CD14-positive monocyte (primary cell): Measurements from ENCODE around the gene SLC35F3. TPM values are rescaled to one million over a fixed set of nuclear protein-coding genes. Genes with fewer than 3 reads are reported as not detected.

ENCODE experiments used
- DNase-seq, 3 donors: peaks; one replicate each; pipeline ENCODE4 v3.0.0-alpha.2; 2011 to 2022
- H2AFZ ChIP-seq: 2 replicates; pipeline ENCODE4 v1.6.0; 2012; ENCODE audit warnings: mild to moderate bottlenecking, low read depth, low read length, inconsistent platforms; ENCODE audit not compliant: insufficient read depth, poor library complexity, severe bottlenecking
- H3K27ac ChIP-seq, 2 donors: 1 replicate in 1 of 2; 2 replicates in 1 of 2; pipeline ENCODE4 v1.5.1; 2012 to 2013; ENCODE audit warnings: low read length in 2 of 2, control low read depth in 1 of 2, inconsistent platforms in 1 of 2, low read depth in 1 of 2, mild to moderate bottlenecking in 1 of 2
- H3K27me3 ChIP-seq, 2 donors: one replicate each; pipeline versions ENCODE4 v1.6.0 to v1.6.1; 2011 to 2013; ENCODE audit warnings: low read length in 2 of 2; ENCODE audit not compliant: control insufficient read depth in 2 of 2, insufficient read depth in 2 of 2
- H3K36me3 ChIP-seq, 2 donors: replicated peaks in 1 of 2; 1 replicate in 1 of 2; 2 replicates in 1 of 2; pipeline versions ENCODE4 v1.5.1 to v1.6.1; 2012 to 2013; ENCODE audit warnings: low read length in 2 of 2, control low read depth in 1 of 2, inconsistent platforms in 1 of 2, mild to moderate bottlenecking in 1 of 2; ENCODE audit not compliant: insufficient read depth in 2 of 2, control insufficient read depth in 1 of 2
- H3K4me1 ChIP-seq, 2 donors: 1 replicate in 1 of 2; 2 replicates in 1 of 2; pipeline versions ENCODE4 v1.5.1 to v1.6.1; 2012 to 2013; ENCODE audit warnings: low read length in 2 of 2, control low read depth in 1 of 2, inconsistent platforms in 1 of 2, mild to moderate bottlenecking in 1 of 2, moderate library complexity in 1 of 2; ENCODE audit not compliant: insufficient read depth in 2 of 2, control insufficient read depth in 1 of 2
- H3K4me2 ChIP-seq: replicated peaks from 2 replicates; pipeline ENCODE3; 2012; ENCODE audit warnings: low read length, moderate library complexity, mild to moderate bottlenecking; ENCODE audit not compliant: poor library complexity, severe bottlenecking; ENCODE audit errors: extremely low read depth
- H3K4me3 ChIP-seq, 3 experiments: fragments of 200-600 bp in 1 of 3; sonication (generic) in 1 of 3; replicated peaks in 1 of 3; 1 replicate in 2 of 3; 2 replicates in 1 of 3; pipeline ENCODE4 v1.5.1; 2011 to 2013; ENCODE audit warnings: low read length in 3 of 3, mild to moderate bottlenecking in 3 of 3, control low read depth in 2 of 3, low read depth in 2 of 3, inconsistent platforms in 1 of 3, moderate library complexity in 1 of 3
- H3K79me2 ChIP-seq: 2 replicates; pipeline ENCODE4 v1.6.0; 2012; ENCODE audit warnings: mild to moderate bottlenecking, control low read depth, inconsistent platforms, low read length, moderate library complexity; ENCODE audit not compliant: insufficient read depth
- H3K9ac ChIP-seq: 2 replicates; pipeline ENCODE4 v1.6.0; 2017; ENCODE audit warnings: low read length, mild to moderate bottlenecking; ENCODE audit not compliant: insufficient read depth, poor library complexity, severe bottlenecking
- H3K9me3 ChIP-seq, 2 donors: replicated peaks in 1 of 2; 1 replicate in 1 of 2; 2 replicates in 1 of 2; pipeline versions ENCODE4 v1.5.1 to v1.6.1; 2012 to 2013; ENCODE audit warnings: low read length in 2 of 2, control low read depth in 1 of 2; ENCODE audit not compliant: control insufficient read depth in 1 of 2, insufficient read depth in 1 of 2
- H4K20me1 ChIP-seq: 2 replicates; pipeline ENCODE4 v1.6.0; 2012; ENCODE audit warnings: mild to moderate bottlenecking, low read length, control low read depth, moderate library complexity; ENCODE audit not compliant: insufficient read depth
- H3K27ac Mint-ChIP-seq, 7 donors: one replicate each; pipeline ENCODE4 v1.8.0; 2020; ENCODE audit warnings: mild to moderate bottlenecking in 7 of 7, mixed read lengths in 7 of 7, moderate library complexity in 6 of 7, inconsistent platforms in 2 of 7
- H3K27me3 Mint-ChIP-seq, 3 donors: one replicate each; pipeline ENCODE4 v1.8.0; 2021 to 2022; ENCODE audit warnings: low read depth in 3 of 3, mild to moderate bottlenecking in 3 of 3, mixed read lengths in 3 of 3, moderate library complexity in 3 of 3, inconsistent platforms in 1 of 3
- H3K36me3 Mint-ChIP-seq, 2 donors: one replicate each; pipeline ENCODE4 v1.8.0; 2020; ENCODE audit warnings: mixed read lengths in 2 of 2, inconsistent platforms in 1 of 2, mild to moderate bottlenecking in 1 of 2
- H3K4me1 Mint-ChIP-seq: one replicate; pipeline ENCODE4 v1.8.0; 2020; ENCODE audit warnings: mild to moderate bottlenecking, mixed read lengths
- H3K4me3 Mint-ChIP-seq, 2 donors: one replicate each; pipeline ENCODE4 v1.8.0; 2020; ENCODE audit warnings: mild to moderate bottlenecking in 2 of 2, mixed read lengths in 2 of 2, moderate library complexity in 1 of 2
- H3K9me3 Mint-ChIP-seq, 7 donors: one replicate each; pipeline ENCODE4 v1.8.0; 2020 to 2022; ENCODE audit warnings: mixed read lengths in 7 of 7, mild to moderate bottlenecking in 6 of 7, moderate library complexity in 6 of 7, inconsistent platforms in 2 of 7
- WGBS: methylation state at CpG from one replicate; pipeline ENCODE4 v1.1.5; 2013; ENCODE audit warnings: missing lambda C conversion rate; ENCODE audit not compliant: insufficient coverage; 5-methylcytosine and 5-hydroxymethylcytosine counted together
- intact Hi-C, 2 donors: fragments of 100-400 bp; cut with micrococcal nuclease; formaldehyde crosslinking; loops; one replicate each; pipeline versions ENCODE4 v1.15.0 to v1.15.1; 2023
- polyA plus RNA-seq, 3 donors: library from polyadenylated mRNA; depleted of rRNA in 1 of 3; unstranded in 2 of 3; stranded (reverse) in 1 of 3; fragments of 300-500 nt in 2 of 3; fragments of >200 nt in 1 of 3; fragmentation: Illumina TruSeq in 2 of 3; gene quantifications; 1 replicate in 2 of 3; 2 replicates in 1 of 3; pipeline ENCODE4 v1.2.3, GENCODE V29; 2012 to 2021
- TF ChIP-seq, protein P1 (sequence below): fragments of 200-600 bp; IDR thresholded peaks from one replicate; pipeline ENCODE4 v1.8.0; 2022; ENCODE audit warnings: antibody characterized with exemption, mild to moderate bottlenecking

The SLC35F3 gene
- polyA plus RNA-seq, 3 donors = 0.17 to 0.78 TPM; not detected in 1

DNA sequence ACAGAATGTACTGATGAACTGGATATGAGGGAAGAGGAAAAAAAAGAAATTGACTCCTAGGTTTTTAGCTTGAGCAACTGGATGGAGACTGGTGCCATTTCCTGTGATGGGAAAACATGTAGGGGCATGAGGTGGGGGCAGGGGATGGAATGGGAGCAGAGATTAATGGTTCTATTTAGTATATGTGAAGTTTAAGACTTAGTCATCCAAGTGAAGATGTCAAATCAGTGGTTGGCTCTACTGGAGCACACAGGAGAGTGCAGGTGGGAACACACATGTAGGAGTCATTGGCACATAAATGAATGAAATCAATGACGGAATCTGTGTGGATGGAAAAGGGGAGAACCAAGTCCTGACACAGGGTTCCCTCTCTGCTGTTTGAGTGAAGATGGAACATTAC is 244.3 kb downstream of the SLC35F3 start:
- Mint-ChIP-seq H3K27ac (no peak overlapping the region), H3K4me3 (no peak overlapping the region), H3K9me3 (peaks cover 1 to 10% (median 2%) of the 10 kb centered on the region in 7 donors), H3K4me1 (no peaks in the 10 kb centered on the region), H3K27me3 (peaks cover 6 to 11% (median 10%) of the 10 kb centered on the region in 3 donors), H3K36me3 (no peaks in the 10 kb centered on the region)
- H3K79me2 ChIP-seq = no peaks in the 10 kb centered on the region
- H3K27ac ChIP-seq = no peak overlapping the region
- intact Hi-C loops = no loop called here
- H2AFZ ChIP-seq = no peak overlapping the region
- H3K36me3 ChIP-seq = no peaks in the 10 kb centered on the region
- H4K20me1 ChIP-seq = no peaks in the 10 kb centered on the region
- TF ChIP-seq, protein P1, sequence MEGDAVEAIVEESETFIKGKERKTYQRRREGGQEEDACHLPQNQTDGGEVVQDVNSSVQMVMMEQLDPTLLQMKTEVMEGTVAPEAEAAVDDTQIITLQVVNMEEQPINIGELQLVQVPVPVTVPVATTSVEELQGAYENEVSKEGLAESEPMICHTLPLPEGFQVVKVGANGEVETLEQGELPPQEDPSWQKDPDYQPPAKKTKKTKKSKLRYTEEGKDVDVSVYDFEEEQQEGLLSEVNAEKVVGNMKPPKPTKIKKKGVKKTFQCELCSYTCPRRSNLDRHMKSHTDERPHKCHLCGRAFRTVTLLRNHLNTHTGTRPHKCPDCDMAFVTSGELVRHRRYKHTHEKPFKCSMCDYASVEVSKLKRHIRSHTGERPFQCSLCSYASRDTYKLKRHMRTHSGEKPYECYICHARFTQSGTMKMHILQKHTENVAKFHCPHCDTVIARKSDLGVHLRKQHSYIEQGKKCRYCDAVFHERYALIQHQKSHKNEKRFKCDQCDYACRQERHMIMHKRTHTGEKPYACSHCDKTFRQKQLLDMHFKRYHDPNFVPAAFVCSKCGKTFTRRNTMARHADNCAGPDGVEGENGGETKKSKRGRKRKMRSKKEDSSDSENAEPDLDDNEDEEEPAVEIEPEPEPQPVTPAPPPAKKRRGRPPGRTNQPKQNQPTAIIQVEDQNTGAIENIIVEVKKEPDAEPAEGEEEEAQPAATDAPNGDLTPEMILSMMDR = no peak
- H3K4me3 ChIP-seq = no peak overlapping the region
- no peaks in the 10 kb centered on the region for H3K4me1 ChIP-seq
- DNase-seq = no peak
- WGBS = 88% methylated on average over 1 of the region's 1 CpG
- H3K4me2 ChIP-seq = no peak overlapping the region
- no peaks in the 10 kb centered on the region for H3K9me3 ChIP-seq
- no peak overlapping the region for H3K9ac ChIP-seq
- no peaks in the 10 kb centered on the region for H3K27me3 ChIP-seq

DNA sequence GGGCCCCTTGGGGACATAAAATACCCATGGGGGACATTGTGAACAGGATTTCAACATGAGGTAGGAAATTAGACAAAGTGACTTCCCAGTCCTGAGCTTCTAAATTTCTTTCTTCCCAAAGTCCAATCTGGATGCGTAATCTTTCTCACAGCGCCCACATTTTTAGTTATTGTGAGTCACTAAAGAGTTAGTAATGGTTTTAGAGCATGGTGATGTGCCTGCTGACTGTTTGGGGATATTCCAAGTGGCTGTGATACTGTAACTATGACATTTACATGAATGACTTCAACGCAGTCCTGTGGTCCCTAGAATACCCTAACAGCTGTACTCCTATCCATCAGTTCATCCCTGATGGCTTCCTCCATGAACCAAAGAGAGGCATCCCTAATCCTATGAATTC is 244.7 kb downstream of the SLC35F3 start:
- Histone ChIP-seq H3K4me3 (no peak overlapping the region), H3K4me2 (no peak overlapping the region), H3K9ac (no peak overlapping the region), H3K27me3 (no peaks in the 10 kb centered on the region), H2AFZ (no peak overlapping the region), H3K79me2 (no peaks in the 10 kb centered on the region), H3K27ac (no peak overlapping the region), H3K4me1 (no peaks in the 10 kb centered on the region), H3K36me3 (no peaks in the 10 kb centered on the region), H3K9me3 (no peaks in the 10 kb centered on the region), H4K20me1 (no peaks in the 10 kb centered on the region)
- TF ChIP-seq, protein P1 = no peak
- Mint-ChIP-seq H3K4me1 (no peaks in the 10 kb centered on the region), H3K9me3 (peaks cover 1 to 10% (median 2%) of the 10 kb centered on the region in 7 donors), H3K4me3 (no peak overlapping the region), H3K27ac (no peak overlapping the region), H3K36me3 (no peaks in the 10 kb centered on the region), H3K27me3 (peaks cover 6 to 11% (median 11%) of the 10 kb centered on the region in 3 donors)
- intact Hi-C loops = no loop called here
- DNase-seq = no peak
- WGBS = 83% methylated on average over 1 of the region's 3 CpGs
